Activated T-cell treated with anti-CD3 and anti-CD28 coated beads for 4 hours (primary cell): ENCODE data around the gene C1QBP.
"Not testable (repeated sequence)": the region's sequence is repeated elsewhere in the genome, so short reads cannot be mapped to it uniquely, and the experiment has no call there.

ENCODE experiments used
- DNase-seq: peaks from one replicate; pipeline ENCODE4 v3.0.0-alpha.2; 2020

Gene C1QBP

DNA sequence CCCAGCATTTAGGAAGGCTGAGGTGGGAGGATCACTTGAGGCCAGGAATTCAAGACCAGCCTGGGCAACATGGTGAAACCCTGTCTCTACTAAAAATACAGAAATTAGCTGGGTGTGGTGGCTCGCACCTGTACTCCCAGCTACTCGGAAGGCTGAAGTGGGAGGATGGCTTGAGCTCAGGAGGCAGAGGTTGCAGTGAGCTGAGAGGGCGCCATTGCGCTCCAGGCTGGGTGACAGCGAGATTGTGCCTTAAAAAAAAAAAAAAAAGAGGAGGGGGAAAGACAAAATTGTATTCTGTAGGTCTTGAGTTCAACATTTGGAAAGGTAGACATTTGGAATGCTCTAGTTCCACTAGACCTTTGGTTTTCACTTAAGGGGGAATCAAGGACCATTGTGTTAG lies 7.7 kb downstream of the C1QBP start:
- DNase-seq: not testable (repeated sequence)

DNA sequence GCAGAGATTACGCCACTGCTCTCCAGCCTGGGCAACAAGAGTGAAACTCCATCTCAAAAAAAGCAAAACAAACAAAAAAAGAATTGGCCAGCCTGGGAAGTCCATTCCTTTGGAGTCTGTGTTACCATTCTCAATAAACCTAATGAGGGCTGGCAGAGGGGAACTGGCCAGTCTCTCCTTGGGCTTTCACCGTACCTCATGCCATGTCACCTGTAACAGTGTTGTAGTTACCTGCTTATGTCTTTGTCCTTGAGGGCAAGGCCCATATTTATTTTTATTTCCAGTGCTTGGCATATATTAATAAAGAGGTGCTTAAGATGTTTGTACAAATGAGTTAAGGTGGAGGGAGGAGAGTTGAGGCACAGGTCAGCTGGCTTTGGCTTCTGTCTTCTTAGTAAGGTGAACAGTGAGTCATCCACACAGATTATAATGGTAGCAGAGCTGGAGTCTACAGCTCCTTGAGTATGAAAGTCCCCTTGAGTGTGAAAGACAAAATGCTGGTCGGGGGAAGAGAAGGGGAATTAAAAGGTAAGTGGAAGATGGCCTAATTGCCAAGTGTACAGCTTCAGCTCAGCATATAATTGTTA lies 8.4 kb downstream of the C1QBP start:
- DNase-seq: no peak

DNA sequence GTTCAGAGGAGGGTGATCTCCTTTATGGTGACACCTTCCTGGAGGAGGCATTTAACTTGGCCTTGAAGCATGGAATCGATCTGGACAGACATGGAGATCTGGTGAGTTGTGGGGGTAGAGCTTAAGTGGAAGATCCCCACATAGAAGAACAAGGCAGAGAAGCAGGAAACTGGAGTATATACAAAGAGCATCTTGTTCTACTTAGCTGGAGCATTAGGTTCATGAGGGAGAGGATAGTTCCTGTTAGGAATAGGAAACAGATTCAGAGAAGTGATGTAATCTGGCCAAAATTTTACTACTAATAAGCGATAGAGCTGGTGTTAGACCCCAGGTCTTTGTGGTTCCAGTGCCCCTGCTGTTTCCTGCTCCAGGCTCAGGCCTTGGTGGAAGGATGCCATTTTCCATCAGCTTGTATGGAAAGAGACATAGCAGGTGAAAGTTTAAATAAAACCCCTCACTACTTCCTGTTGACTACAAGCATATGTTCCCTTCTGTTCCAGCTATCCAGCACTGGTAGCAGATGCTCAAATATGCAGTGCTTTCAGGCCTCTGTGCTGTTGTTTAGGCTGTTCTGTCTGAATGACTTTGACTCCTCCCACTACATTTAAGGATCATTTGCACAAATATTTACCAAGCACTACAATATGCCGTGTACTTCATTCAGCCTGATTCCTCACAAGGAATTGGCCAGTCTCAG lies 9.6 kb downstream of the C1QBP start:
- no peak for DNase-seq

DNA sequence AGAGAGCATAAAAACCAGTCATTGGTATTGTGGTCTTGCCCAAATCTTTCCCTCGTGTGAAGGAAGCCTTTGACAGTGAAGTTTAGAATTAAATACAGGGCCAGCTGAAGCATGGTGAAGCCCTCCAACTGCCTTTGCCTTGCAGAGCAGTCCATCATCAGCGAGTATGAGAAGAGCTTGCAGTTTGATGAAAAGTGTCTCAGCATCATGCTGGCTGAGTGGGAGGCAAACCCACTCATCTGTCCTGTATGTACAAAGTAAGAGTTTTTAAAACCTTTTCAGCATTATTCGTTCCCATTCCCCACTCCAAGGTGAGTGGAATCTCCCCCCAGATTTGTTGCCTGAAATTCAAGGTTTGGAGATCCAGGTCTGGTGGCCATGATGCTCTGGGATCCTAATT lies 13.1 kb downstream of the C1QBP start:
- DNase-seq: no peak

DNA sequence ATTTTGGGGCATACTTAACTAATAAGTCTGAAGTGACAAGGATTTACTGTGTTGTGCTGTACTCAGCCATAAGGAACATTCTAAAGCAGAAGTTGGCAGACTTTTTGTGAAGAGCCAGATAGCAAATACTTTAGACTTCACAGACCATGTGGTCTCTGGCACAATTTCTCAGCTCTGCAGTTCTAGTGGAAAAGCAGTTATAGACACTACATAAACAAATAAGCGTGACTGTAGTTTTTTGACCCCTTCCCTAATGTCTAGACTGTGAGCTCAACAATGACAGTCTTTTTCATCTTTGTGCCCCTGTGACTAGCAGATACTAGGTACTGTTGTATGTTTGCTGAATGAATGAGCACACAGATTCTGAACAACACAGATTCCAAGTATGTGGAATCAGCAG lies 14.0 kb downstream of the C1QBP start:
- no peak for DNase-seq

DNA sequence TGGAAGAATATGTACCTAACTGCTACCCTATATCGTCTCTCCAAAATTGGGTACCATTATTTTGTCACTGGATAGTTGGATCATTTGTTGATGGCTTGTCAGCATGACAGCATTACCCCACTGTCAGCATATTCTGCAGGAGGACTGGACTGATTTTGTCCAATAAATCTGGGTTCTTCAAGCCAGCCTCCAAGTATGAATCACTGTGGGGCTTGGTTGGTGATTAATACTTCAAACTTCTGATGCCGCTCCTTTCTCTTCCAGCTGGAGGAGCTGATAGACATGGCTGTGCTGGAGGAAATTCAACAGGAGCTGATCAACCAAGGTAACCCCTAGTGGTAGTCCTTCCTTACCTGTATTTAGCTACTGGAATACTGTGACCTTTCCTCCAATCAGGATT lies 16.4 kb downstream of the C1QBP start:
- no peak for DNase-seq

DNA sequence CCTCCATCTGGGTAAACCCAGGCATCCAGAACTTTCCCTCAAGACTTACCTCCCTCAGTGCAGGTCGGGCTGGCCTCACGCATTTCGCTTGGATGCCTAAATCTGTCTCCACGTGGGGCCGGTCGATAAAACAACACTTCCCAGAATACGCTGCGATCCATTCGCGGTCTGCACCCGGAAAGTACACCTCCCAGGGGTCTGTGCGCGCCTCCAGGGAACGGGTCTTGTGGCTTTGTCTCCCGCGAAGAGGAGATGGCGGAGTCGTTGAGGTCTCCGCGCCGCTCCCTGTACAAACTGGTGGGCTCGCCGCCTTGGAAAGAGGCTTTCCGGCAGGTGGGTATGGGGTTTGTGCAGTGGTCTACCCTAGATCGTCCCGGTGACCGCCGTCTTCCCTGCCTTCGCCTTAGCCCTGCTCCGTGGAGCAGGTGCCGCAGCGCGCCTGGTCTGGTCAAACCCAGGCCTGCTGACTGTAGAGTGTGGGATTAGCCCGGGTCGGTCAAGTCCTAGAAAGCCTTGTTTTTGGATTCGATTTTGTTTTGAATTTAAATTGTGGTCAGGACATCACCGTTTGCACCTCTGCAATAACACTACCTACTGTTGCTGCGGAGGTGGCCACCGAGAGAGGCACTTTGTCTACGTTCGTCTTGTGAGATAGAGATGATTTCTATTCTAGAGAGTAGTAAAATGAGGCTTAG lies 18.8 kb downstream of the C1QBP start, which contains the start of gene RPAIN:
Gene RPAIN (plus strand): TSS at position 224 of the 695 bp plus-strand sequence. CDS start 29 bp downstream, at position 253.
- DNase-seq: peak; percentile 77

DNA sequence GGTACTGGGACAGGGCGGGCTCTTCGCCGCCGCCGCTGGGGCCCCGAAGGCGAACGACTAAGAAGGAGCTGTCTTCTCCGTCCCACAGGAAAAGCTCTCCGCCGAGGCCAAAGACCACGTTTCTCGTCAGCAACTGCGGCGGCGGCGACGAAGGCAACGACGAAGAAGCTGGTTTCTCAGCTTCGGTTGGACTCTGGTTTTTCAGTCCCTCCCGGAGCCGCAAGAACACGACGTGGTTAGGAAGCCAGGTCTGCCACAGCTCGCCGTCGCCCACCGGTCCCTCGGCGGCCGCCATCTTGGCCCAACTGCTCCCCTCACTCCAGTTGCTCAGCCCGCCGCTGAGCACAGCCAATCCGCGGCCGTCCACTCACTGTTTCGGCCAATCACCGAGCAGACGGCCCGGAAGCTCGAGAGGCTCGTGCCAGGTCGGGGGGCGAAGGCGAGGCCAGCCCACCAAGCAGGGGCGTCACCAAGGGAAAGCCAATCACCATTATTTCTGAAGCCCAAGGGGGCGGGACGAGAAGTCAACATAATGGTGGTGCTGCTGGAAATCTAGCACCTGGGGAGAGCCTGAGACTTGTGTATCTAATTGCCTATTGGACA lies 19.5 kb downstream of the C1QBP start, which contains the start of gene NUP88:
Gene NUP88 (minus strand): TSS at position 307 of the 603 bp plus-strand sequence. CDS start 12 bp downstream, at position 295.
- DNase-seq: peak; percentile 94

DNA sequence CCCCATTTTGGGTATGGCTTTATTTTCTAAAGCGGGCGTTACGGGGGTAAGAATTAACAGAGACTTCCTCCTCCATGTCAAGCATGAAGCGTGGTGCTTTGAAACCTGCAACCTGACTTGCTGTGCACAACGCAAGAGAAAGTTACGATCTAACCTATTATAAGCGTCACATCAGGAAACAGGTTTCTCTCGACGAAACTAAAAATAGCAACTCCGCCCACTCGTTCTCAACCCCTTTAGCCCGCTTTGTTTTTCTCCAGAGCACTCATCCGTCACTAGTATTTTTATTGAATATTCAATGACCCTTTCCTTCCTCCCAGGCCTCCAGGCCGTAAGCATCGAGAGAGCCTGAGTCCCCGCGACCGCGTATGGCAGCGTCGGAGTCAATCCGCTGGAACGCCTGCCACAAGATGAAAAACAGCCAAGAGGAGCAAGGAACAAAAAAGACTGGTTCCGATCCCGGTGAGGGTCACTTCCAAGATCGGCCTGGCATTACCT lies 20.0 kb downstream of the C1QBP start:
- DNase-seq: peak; percentile 44

DNA sequence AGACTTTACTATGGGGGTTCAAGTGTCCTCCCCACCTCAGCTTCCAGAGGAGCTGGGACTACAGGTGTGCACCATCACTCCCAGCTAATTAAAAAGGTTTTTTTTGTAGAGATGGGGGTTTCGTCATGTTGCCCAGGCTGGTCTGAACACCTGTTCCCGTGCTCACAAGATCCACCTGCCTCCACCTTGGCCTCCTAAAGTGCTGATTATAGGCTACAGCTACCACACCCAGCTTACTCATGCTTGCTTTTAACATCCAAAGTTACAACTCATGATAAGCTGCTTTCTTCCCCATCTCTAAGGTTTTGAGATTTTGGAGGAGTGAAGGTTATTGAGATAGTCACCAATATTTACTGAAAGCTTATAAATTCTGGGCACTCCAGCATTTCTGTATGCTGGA lies 22.1 kb downstream of the C1QBP start:
- no peak for DNase-seq

DNA sequence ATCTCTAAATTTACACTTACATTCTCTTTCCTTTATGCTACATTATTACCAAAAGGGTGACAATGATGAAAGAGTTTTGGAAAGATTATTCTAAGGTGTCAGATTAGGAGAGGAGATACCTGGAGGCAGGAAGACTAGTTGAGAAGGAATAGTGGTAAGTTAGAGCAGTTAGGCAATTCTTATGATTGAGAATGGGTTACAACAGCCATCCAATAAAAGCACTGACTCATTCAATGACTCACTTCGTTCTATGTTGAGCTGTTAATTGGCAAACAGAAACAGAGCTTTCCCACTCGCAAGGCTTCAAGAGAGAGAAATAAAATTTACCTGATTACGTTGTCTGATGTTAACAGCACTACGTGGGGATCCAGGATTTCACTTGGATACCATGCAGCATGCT lies 25.3 kb downstream of the C1QBP start:
- no peak for DNase-seq

DNA sequence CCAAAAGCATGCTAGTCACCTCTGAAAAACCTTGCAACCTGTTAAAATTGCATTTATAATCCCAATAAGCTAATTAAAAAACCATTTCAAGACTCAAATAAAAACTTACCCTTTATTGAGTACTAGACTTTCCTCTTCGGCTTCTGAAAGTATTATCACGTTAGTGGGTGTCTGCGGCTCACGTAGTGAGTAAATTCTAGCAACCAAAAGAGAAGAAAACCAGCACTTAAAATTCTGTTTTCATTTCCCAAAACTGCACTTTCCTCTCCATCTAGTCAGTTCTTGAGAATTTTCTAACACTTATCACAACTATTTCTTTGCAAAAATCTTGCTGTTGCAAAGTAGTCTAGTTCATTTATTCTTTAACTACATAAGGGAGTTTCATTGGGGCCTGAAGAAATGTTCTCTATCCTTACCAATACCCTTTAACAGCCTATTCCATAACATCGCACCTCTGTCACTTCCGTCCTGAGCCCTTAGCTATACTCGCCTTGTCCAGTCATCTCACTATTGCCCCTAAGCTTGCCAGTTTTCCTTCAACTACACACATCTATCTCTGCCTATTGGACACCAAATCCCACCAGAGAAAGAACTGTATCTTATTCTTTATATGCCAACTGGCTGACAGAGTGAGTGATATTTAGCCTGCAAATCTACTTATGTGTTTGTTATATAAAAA lies 28.2 kb downstream of the C1QBP start:
- no peak for DNase-seq

DNA sequence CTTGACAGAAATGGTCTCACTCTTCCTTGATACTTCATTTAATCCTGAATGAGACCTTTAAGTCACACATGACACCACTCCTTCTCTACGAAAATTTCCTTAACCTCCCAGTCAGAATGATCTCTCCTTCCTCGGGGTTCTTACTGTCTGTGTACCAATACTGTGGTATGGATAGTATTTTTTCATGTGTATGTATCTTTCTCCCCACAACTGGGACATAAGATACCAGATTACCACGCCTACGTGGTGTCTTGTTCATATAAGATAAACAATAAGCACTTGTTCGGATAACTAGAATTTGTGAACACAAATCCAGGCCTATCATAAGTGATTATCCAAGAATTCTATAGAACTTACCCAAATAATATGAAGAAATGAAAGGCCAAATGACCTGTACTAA lies 30.8 kb downstream of the C1QBP start:
- no peak for DNase-seq

DNA sequence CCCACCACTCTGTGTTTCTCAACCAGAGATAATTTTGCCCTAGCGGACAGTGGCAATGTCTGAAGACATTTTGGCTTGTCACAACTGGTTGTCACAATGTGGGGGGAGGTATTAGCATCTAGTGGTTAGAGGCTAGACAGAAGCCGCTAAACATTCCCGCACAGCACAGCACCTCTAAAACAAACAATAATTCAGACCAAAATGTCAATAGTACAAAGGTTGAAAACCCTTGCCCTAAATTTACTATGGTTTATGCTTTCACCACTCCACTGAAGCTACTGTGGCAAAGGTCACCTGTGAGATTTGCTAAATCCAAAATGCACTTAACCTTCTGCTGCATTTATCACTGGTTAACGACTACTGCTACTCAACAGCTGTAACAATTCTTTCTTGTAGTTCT lies 33.6 kb downstream of the C1QBP start:
- no peak for DNase-seq

DNA sequence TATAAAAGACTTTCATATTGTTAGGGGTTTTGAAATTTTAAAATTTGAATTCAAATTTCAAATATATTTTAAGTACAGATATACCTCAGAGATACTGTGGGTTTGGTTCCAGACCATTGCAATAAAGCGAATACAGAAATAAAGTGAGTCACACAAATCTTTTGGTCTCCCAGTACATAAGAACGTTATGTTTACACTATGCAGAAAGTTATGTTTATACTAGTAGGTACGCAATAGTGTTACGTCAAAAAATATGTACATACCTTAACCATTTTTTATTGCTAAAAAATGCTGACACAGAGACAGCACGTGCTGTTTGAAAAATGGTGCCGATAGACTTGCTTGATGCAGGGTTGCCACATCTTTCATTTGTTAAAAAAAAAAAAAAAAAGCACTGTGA lies 39.2 kb downstream of the C1QBP start:
- no peak for DNase-seq

DNA sequence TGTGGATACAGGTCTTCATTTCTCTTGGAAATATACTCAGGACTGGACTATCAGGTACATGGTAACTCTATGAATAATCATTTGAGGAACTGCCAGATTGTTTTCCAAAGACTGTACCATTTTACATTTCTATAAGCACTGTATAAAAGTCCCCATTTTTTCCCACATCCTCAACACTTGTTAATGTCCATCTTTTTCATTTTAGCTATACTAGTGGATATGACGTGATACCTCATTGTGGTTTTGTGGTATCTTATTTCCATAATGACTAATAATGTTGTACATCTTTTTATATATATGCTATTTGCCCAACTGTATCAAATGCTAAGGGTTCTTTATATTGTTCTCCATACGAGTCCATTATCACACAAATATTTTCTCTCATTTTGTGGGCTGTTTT lies 42.3 kb downstream of the C1QBP start:
- DNase-seq: no peak

DNA sequence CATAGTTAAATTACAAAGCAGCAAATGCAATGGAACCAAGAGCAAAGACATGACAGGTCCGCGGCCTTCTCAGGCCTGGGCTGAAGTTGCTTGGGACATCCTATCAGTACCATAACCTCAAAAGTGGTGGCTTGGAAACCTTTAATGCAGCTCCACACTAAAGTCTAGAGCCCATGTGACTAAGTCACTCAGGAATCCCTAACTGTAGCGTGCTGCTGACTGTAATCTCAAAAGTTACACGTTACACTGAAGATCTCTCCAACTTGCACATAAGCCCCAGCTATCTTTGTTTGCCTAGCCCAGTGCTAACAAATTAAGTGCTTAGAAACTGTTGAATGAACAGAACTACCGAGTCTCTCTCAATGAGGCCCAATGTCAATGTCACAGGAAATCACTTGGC lies 47.3 kb downstream of the C1QBP start:
- no peak for DNase-seq
